PC-3 (cell line): ENCODE results near the gene FOXB1.

Experiments
- EZH2 ChIP-seq: fragments of 300-600 bp; sonication (generic); IDR thresholded peaks from one replicate; pipeline ENCODE4 v1.6.1; 2017; ENCODE audit warnings: antibody characterized with exemption, mild to moderate bottlenecking, low read length; ENCODE audit not compliant: unreplicated experiment
- EZH2phosphoT487 ChIP-seq: fragments of 300-600 bp; sonication (generic); IDR thresholded peaks from 2 replicates; pipeline ENCODE4 v1.6.1; 2018; ENCODE audit warnings: mild to moderate bottlenecking, antibody characterized with exemption, low read length, borderline replicate concordance
- TF ChIP-seq, protein P1 (sequence below): fragments of 300-600 bp; sonication (generic); conservative IDR thresholded peaks from 2 replicates; pipeline ENCODE4 v1.5.1; 2017; ENCODE audit warnings: antibody characterized with exemption, low read depth, mild to moderate bottlenecking, low read length

DNA sequence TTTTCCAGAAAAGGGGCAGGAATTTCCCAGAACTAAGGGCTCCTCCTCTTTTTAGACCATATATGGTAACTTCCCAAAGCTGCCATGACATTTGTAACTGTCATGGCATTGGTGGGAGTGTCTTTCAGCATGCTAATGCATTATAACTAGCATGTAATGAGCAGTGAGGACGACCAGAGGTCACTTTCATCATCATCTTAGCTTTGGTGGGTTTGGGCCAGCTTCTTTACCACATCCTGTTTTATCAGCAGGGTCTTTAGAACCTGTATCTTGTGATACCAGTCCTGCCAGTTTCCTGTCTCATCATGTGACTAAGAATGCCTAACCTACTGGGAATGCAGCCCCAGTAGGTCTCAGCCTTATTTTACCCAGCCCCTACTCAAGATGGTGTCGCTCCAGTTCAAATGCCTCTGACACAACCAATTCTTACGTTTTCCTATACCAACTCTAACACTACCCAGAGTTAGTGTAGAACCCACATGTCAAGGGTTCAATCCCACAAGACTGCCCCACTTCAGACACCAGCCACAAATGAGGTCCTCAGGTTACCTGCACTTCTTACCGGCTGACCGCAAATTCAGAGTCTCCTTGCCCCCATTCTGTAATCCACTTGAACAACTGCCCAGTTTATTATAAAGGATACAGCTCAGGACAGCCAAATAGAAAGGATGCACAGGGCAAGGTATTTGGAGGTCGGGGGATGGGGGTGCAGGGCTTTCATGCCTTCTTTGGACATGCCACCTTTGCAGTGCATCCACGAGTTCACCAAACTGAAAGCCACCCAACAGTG, 17.7 kb downstream of the FOXB1 start:
- TF ChIP-seq, protein P1, sequence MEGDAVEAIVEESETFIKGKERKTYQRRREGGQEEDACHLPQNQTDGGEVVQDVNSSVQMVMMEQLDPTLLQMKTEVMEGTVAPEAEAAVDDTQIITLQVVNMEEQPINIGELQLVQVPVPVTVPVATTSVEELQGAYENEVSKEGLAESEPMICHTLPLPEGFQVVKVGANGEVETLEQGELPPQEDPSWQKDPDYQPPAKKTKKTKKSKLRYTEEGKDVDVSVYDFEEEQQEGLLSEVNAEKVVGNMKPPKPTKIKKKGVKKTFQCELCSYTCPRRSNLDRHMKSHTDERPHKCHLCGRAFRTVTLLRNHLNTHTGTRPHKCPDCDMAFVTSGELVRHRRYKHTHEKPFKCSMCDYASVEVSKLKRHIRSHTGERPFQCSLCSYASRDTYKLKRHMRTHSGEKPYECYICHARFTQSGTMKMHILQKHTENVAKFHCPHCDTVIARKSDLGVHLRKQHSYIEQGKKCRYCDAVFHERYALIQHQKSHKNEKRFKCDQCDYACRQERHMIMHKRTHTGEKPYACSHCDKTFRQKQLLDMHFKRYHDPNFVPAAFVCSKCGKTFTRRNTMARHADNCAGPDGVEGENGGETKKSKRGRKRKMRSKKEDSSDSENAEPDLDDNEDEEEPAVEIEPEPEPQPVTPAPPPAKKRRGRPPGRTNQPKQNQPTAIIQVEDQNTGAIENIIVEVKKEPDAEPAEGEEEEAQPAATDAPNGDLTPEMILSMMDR, result no peak
- TF ChIP-seq EZH2 (no peak), EZH2phosphoT487 (no peak)
